GM19043 (cell line): ENCODE data around the gene BRD7.

Source experiments
- ATAC-seq: cut with Tn5 transposase; IDR thresholded peaks from one replicate; pipeline ENCODE4 v1.9.1; 2021; ENCODE audit warnings: low read depth; ENCODE audit not compliant: unreplicated experiment

BRD7 gene

DNA sequence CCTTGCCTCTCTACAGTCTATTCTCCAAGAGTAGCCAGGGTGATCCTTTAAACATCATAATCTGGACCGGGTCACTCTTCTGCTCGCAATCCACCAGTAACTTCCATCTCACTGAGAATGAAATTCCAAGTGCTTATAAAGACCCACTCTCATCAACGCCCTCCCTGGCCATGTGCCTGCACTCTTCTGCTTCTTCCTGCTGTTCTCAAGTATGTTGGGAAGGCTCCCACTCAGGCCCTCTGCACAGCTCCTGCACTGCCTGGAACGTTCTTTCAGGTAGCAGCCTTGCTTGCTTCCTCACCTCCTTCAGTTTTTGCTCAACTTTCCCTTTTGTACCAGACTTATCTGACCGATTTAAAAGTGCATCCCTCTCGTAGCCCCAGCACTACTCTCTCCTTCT is 44.4 kb downstream of the BRD7 start:
- no peak for ATAC-seq

DNA sequence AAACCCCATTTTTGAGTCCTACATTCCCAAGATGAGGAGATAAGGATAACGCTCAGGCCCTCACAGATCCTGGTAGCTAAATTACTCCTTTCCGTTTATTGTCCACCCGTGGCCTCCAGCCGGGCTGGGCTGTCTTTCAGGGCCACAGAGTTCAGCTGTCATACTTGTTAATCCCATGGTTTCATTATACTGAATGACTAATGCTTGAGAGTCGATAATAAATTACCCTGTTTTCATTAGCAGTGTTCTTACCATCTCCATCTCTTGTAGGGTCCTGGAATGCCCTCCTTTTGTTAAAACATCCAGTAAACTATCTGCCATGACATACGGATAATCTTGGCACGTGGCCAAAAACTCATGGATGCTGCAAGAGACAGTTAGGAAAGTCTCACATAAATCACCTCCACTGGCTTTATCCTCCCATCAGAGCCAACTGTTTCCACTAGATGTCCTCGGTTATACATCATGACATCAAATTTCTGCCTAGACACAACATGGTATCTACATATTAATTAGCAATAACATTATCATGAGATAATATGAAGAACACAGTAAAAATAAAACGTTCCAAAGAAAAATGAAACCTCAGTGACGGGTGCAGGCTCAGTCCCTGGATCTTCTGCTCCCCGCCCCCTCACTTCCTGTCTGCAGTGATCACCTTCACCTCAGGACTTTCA is 45.3 kb downstream of the BRD7 start:
- no peak for ATAC-seq

DNA sequence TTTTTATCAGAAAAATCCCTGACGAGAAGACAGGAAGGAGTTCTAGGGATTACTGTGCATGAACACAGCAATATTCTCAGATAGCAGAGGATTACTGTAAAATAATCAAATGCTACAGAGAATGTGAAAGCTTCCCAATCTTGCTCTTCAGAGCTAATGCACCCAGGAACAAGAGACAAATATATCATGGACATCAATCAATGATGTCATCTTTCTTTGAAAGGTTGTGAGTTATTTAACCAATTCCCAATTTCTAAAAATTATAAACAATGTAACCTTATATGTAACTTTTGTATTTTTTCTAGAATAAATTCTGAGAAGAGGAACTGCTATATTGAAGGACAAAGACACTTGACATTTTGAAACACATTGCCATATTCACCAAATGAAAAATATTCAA is 46.5 kb downstream of the BRD7 start:
- no peak for ATAC-seq

DNA sequence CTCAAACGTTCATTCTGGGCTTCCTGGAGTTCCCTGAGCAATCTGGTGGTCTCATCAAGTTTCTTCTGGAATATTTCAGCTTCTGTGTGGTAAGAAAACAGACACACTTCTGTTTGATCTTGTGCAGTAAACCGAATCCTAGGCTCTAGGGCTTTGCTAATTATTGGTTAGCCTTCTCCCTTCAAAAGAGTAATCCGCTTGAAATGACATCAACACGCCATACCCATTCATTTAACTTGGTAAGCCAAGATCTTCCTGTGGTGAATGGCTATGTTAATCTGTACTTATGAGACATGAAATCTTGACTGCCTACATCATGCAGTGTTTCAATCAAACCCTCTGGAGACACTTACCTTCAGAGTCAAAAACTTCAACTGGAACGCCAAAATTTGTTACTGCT is 48.5 kb downstream of the BRD7 start:
- ATAC-seq, result no peak

DNA sequence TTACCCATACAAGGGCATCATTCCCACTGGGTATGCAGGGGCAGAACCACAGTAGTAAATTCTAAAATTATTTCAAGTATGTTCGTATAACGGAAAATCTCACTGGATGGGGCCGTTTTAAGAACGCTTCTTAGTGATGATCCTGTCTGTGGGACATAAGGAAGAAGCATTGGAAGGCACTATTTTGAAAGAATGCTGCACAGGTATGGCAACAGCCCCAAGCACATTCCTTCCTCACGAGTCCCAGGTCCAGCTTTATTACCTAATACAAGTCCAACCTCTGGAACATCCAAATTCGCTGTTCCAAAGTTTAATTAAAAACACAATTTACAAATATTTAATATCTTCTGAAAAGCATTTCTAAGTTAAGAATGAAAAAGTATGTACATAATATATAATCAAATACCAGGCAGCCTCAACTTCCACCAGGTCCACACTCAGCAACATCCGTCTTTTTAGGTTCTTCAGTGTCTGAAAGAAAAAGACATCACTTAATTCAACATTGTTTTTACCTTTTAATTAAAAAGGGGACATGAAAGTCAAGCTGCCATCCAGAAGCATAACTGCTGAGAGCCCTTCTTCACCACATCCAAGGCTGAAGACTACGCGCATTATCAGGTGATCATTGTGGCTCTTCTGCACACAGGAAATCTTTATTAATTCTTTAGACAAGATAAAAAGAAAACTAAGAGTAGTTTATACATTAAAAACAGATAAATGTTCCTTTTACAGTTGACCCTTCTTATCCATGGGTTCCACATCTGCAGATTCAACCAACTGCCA is 49.8 kb downstream of the BRD7 start:
- no peak for ATAC-seq

DNA sequence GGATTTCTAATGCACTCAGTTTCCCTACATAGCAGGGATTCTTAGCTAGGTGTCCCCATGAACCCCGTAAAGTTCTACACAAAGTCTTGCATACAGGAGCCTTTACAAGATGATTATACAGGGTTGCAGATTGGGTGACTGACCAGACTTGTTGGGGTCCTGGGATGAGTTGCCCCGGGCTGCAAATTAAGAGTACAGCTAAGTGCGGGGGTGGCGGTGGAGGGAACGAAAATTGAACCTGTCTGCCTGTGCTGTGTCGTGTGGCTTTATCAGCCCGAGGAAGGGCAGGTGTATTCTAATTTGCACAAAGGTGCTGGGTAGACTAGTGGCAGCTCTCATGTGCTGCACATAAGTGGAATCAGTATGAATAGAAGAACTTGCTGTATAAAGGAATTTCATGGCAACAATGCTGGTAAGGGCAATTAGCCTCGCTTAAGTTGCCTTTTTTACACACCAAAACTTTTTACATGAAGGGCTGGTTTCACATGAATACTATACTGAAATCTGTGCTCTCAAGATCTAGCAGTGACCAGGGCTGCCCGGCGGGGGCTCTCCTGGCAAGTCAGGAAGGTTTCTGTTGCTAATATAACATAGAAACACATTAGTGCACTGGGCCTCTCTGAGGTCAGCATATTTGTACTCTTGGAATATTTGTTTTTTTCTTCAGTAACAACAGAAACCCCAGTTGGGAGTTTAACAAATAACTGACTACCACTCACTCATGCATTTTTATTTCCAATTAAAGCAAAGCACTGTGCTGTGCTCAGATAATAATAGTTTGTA is 51.7 kb downstream of the BRD7 start:
- no peak for ATAC-seq

DNA sequence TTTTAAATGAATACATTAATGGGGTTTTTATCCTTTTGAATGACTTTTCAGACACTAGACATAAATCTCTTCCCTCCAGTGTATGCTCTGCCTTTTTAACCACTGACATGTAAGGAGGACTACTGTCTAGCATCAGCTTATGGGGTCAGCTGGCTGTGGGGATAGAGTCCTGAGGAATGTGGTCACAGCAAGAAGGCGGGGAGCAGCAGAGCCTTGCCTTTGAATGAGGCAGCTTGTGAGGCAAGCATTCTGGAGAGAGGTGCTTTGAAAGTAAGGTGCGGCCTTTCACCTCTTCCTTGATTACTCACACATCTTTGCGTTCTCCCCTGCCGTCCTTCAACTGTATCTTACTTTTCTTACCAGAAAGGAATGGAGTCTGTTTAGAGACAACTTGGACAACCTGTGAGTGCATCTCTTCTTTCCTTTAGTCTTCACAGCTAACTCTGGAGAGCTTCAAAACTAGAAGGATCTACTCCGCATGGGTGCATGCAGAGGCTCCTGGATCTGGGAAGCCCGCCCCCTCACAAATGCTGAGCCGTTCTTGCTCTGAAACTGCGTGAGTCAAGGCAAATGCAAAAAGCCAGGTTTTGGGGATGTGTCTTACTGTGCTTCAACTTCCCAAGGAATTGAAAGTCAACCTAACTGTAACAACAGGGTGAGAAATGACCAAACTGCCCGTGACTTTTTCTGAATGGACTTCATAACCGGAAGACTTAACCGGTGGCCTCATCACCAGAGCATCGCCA is 52.5 kb downstream of the BRD7 start:
- no peak for ATAC-seq

DNA sequence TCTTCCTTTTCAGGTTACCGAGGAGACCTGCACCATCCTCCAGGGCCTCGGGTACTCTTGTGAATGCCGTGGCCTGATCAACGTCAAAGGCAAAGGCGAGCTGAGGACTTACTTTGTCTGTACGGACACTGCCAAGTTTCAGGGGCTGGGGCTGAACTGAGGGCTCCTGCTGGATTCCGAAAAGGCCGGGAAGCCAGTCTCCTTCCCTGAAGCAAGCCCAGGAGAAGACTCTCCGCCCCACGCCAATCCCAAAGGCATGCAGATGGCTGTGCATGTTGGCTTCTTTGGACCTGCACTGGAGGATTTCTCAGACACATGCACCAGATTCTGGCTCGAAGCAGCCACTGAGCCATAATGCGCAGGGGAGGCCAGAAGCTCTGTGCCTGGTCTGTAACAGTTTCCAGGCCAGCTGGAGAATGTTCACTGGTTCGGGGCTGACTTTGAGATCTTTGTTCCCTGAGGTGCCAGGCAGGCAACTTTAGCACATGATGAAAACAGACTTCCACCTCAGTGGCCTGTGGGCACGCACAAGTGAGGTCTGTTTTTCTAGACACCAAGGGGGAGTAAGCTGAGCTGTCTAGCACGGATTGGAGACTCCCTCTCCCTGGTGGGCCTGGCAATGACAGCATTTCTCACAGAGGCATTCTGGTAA is 53.3 kb downstream of the BRD7 start:
- no peak for ATAC-seq

DNA sequence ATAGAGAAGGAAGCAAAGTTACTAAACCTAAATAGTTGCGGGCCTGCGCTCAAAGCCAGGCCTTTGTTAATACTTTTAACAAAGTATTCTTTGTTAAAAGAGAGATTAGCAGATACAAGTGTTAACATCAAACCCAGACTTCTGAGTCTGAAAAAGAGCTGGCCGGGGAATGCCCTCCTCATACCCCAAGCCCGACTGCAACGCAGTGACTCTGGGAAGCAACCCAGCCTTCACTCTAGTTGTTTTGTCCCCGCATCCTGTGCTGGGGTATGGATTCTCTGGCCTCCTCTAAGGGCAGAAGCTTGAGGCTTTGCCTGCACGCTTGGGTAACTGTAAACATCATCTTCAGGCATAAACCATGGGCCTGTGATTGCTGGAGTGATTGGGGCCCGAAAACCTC is 54.1 kb downstream of the BRD7 start:
- ATAC-seq, result no peak

DNA sequence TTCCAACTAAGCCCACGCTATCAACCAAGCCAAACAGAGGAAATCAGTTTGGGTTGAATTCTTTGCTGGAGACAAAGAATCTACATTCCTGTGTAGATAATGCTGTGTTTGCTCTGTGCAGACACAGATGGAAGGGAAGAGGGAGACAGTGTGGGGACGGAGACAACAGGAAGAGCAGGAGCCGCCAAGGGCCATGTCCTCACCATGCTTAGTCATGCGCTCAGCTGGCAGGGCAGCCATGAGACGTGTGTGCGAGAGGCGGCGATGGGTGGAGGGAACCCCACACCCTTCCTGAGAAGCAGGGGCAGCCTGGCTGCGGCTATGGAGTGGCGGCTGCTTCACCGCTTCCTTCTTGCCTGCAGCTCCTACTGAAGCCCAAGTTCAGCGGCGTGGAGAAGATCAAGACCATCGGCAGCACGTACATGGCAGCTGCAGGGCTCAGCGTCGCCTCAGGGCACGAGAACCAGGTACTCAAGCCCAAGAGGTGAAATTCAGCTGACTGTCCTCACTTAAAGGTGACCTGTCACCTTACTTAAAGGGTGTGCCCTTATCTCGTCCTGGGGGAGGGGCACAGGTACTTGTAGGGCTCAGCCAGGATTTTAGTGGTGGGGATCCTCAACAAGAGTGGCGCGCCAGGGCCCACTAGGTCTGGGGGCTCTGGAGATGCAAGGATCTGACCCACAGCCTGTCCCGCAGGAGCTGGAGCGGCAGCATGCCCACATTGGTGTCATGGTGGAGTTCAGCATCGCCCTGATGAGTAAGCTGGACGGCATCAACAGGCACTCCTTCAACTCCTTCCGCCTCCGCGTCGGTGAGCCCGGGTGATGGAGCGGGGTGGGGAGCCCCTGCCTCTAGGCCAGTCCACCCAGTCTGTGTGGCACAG is 55.0 kb downstream of the BRD7 start:
- no peak for ATAC-seq

DNA sequence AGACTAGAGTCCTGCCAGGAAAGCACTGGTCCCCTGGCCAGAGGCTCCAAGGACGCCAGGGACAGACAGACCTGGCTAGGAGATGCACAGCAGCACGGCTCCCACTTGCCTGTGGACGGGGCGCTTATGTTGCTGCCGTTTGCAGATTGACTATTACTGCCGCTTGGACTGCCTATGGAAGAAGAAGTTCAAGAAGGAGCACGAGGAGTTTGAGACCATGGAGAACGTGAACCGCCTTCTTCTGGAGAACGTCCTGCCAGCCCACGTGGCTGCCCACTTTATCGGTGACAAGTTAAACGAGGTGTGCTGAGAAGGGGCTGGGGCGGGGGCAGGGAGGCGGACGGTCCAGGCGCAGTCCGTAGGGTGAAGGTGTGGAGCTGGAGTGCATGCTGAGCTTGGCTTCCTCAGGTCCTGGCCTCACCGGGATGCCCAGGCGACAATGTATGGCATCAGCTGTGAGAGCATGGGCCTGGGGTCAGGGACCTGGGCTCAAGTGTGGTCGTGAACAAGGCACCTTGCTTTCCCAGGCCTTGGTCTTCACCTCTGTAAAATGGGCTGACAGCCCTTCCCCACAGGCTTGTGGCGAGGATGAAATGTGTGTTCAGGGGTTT is 56.8 kb downstream of the BRD7 start:
- ATAC-seq, result no peak

DNA sequence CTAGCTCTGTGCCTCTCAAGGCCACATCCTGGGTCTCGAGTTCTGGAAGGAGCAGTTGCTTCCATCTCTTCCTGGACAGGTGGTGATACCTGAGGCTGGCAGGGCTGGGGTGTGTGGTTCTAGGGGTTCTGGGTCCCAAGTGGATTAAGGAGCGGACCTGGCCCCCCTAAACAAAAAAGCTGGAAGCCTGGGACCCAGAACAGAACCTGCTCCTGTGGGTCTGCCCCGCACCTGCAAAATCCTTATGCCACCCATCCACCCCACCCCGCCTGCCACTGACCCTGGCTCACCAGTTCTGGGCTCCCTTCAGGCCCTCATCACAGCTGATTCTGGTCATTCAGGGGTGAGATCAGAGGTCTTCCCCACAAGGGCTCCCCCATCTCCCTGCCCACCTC is 57.7 kb downstream of the BRD7 start:
- ATAC-seq, result no peak

DNA sequence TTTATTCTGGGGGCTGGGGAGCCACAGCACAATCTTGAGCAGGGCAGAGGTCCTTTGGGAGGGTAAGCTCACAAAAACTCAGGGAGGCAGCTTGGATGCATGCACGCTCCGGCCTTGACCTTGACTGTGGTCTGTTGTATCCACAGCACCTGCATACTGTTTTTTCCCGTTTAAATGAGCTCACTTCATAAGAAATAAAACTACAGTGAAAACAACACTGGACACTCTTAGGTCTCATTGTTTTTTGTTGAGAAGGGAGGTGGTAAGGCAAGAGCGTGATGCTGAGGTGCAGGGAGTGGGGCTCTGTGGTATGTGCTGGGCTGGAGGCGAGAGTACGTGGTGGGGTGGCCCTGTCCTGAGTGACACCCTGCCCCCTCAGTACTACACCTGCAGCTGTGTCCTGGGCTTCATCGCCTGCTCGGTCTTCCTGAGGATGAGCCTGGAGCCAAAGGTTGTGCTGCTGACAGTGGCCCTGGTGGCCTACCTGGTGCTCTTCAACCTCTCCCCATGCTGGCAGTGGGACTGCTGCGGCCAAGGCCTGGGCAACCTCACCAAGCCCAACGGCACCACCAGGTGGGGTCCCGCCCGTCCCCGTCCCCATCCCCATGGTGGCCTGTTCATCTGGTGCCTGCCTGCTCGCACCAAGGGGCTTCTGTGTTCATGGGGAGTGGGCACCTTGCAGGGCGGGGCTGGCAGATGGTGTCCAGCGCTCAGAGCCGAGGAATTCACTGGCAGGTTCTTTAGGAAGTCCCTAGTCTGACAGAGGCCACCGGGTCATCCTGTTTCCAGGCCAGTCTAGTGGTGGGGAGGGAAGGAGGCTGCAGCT is 58.3 kb downstream of the BRD7 start:
- ATAC-seq, result no peak

DNA sequence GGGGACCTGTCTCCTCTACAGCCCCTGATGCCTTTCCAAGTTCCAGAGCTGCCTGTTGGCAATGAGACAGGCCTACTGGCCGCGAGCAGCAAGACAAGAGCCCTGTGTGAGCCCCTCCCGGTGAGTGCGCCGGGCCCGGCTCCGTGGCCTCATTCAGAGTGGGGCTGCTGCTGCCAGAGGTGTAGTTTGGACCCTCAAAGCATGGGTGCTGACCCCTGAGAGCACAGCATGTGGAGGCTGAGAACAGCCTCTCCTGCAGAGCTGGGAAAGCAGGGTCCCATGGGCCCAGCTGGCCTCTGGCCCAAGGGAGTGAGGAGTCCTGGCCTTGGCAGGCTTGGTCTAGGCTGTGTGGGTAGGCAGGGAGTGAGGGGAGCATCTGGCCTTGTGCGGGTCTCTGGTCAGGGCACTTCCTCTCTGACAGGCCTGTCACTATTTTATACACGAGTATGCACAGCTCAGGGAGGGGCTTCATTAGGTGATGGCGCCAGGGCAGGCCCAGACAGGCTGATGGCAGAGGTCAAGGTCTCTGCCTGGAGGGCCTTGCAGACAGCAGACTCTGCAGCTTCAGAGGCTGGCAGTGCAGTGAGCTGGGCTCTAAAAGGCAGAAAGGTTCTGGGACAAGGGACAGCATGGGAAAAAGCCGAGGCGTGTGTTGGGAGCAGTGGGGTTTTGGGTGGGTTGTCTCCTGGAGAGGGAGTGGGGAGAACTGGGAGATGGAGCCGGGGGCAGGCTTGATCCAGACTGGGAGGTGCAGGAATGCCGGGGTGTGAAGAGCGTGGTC is 59.1 kb downstream of the BRD7 start:
- ATAC-seq, result no peak

DNA sequence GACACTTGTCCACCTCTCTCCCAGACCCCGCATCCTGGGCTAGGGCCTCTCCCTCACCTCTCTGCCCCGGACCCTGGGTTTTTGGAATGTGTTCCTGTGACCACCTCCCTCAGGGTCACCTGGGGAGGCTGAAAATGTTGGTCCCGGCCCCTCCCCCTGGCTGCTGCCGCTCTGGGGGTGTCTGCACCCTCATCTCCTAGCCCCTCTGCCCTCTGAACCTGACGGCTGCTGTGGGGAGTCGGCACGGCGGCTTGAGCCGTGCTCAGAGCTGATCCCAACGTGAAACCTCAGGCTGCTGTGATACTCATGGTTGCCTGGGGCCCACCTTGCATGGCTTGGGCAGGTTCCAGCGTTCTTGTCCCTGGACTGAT is 59.6 kb downstream of the BRD7 start:
- no peak for ATAC-seq

DNA sequence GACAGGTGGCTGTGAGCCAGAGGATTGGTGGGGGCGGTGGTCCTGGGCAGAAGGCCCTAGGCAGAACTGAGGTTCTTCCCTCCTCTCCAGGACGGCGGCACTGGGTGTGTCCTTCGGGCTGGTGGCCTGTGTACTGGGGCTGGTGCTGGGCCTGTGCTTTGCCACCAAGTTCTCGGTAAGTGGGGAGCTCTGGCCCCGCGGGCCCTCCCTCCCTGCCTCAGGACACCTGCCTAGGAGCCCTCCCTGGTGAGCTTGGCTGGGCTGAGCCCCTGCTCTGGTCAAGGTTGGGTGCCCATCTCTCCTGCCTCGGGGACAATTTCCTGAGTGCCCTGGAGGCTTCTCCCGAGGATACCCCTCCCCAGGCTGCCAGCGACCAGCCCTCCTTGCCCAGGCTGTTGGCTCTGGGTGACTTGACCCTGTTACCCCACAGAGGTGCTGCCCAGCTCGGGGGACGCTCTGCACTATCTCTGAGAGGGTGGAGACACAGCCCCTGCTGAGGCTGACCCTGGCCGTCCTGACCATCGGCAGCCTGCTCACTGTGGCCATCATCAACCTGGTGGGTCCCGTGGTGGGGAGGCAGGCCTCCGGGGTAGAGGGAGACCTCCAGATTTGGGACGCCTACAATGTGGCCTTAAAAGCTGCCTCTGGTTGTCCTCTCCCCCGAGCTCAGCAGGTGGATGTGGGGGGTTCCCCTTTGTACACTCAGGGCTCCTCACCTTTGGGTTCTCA is 60.4 kb downstream of the BRD7 start:
- no peak for ATAC-seq

DNA sequence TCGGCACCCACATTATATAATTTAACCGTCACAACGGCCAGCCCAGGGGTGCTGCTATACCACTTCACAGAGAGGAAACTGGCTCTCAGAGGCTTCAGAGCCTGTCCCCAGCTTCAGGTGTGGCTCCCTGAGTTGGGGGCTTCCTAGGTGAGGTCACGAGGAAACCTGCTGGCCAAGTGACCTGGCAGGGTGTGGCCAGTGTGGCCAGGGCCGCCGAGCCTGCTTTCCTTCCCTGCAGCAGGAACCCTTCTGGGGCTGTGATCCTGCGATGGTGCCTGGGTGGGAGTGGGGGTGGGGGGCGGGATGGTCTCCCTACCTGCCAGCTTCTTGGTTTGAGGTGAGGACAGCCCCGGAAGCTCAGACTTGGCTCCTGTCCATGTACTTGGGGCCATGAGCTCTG is 62.5 kb downstream of the BRD7 start:
- no peak for ATAC-seq
